Measurements from ENCODE around the gene C19orf44. TPM values are rescaled to one million over a fixed set of nuclear protein-coding genes. Genes with fewer than 3 reads are reported as not detected.
"Not testable (repeated sequence)": the region's sequence is repeated elsewhere in the genome, so short reads cannot be mapped to it uniquely, and the experiment has no call there.

The C19orf44 gene
- total RNA-seq, 4 donors from 2014 or later, result 8.6 to 12.0 (median 10.6) TPM

GRCh38 chr19:16463341-16463990 lies 32.7 kb upstream of the C19orf44 start:
- intact Hi-C loops (cut with DNase I), result no loop called here
- 86 to 91% methylated on average over 6 of the region's 6 CpGs for WGBS, 2 donors
- no peaks in the 10 kb centered on the region for H3K36me3 ChIP-seq
- no peak for TF ChIP-seq CTCF (IDR thresholded peaks at IDR 0.05)
- TF ChIP-seq POLR2A (IDR thresholded peaks at IDR 0.05), result no peak
- H3K27me3 ChIP-seq, result no peaks in the 10 kb centered on the region
- H3K9me3 ChIP-seq, result no peaks in the 10 kb centered on the region
- H3K4me1 ChIP-seq, result peaks cover 41 to 58% of the 10 kb centered on the region in 2 donors
- H3K27ac ChIP-seq, result no peak overlapping the region
- no peak for DNase-seq
- no peak overlapping the region for H3K4me3 ChIP-seq (replicated peaks in 1 of 3)

- Histone ChIP-seq H3K4me1 (peaks cover 35 to 52% of the 10 kb centered on the region in 2 donors), H3K4me3 (replicated peaks in 1 of 3) (no peak overlapping the region), H3K9me3 (no peaks in the 10 kb centered on the region), H3K27me3 (no peaks in the 10 kb centered on the region), H3K36me3 (no peaks in the 10 kb centered on the region), H3K27ac (no peak overlapping the region)
- intact Hi-C loops (cut with DNase I), result no loop called here
- WGBS, 2 donors, result 80 to 82% methylated on average over 12 of the region's 12 CpGs
- DNase-seq, result no peak
- no peak for TF ChIP-seq POLR2A (IDR thresholded peaks at IDR 0.05)
- TF ChIP-seq CTCF (IDR thresholded peaks at IDR 0.05), result no peak
These were observed 32.1 kb upstream of the C19orf44 start for GRCh38 chr19:16463991-16464575.

GRCh38 chr19:16465239-16465638 lies 31.0 kb upstream of the C19orf44 start:
- DNase-seq, result no peak
- TF ChIP-seq POLR2A (IDR thresholded peaks at IDR 0.05) (no peak), CTCF (IDR thresholded peaks at IDR 0.05) (no peak)
- Histone ChIP-seq H3K9me3 (no peaks in the 10 kb centered on the region), H3K27ac (no peak overlapping the region), H3K36me3 (no peaks in the 10 kb centered on the region), H3K4me3 (replicated peaks in 1 of 3) (no peak overlapping the region), H3K4me1 (peaks cover 38 to 56% of the 10 kb centered on the region in 2 donors), H3K27me3 (no peaks in the 10 kb centered on the region)
- intact Hi-C loops (cut with DNase I), result no loop called here
- 96 to 100% methylated on average over 3 to 5 of the region's 5 CpGs for WGBS, 2 donors

GRCh38 chr19:16466802-16467427 lies 29.3 kb upstream of the C19orf44 start:
- H3K4me3 ChIP-seq (replicated peaks in 1 of 3); H3K36me3 ChIP-seq; H3K27me3 ChIP-seq; intact Hi-C loops (cut with DNase I); H3K9me3 ChIP-seq: not testable (repeated sequence)
- 54 to 55% methylated on average over 12 of the region's 12 CpGs for WGBS, 2 donors
- Histone ChIP-seq H3K4me1 (peaks cover 40 to 56% of the 10 kb centered on the region in 2 donors), H3K27ac (peak overlapping the region; percentile 45 to 75 (median 67))
- peak in 1 of 2 donors; percentile 25 for DNase-seq

GRCh38 chr19:16467581-16467980 lies 28.6 kb upstream of the C19orf44 start:
- H3K27me3 ChIP-seq, result no peaks in the 10 kb centered on the region
- no peaks in the 10 kb centered on the region for H3K36me3 ChIP-seq
- no peak for TF ChIP-seq POLR2A (IDR thresholded peaks at IDR 0.05)
- no peak for TF ChIP-seq CTCF (IDR thresholded peaks at IDR 0.05)
- DNase-seq, result peak; percentile 84 to 86
- peaks cover 36 to 53% of the 10 kb centered on the region in 2 donors for H3K4me1 ChIP-seq
- WGBS, 2 donors, result 23 to 50% methylated on average over 6 of the region's 6 CpGs
- intact Hi-C loops (cut with DNase I), result no loop called here
- no peaks in the 10 kb centered on the region for H3K9me3 ChIP-seq
- H3K4me3 ChIP-seq (replicated peaks in 1 of 3), result no peak overlapping the region
- H3K27ac ChIP-seq, result peak overlapping the region; percentile 45 to 75 (median 67)

Data from thyroid gland (tissue), 4 donors.